OCI-LY1 (cell line): ENCODE results near the gene ACO2.

Experiments used
- H2AFZ ChIP-seq: fragments of 200-600 bp; sonication (generic), shearing (Covaris generic); 2 replicates; pipeline ENCODE4 v1.6.0; 2014; ENCODE audit warnings: antibody characterized with exemption, mild to moderate bottlenecking, low read length
- H3F3A ChIP-seq: fragments of 200-600 bp; sonication (generic), shearing (Covaris generic); 2 replicates; pipeline ENCODE4 v1.6.0; 2014; ENCODE audit warnings: mild to moderate bottlenecking, antibody characterized with exemption, low read length, moderate library complexity; ENCODE audit not compliant: insufficient read depth
- H3K27ac ChIP-seq: fragments of 200-600 bp; sonication (generic); 2 replicates; pipeline ENCODE4 v1.5.1; 2014; ENCODE audit warnings: low read length, mixed run types, mild to moderate bottlenecking, low read depth; ENCODE audit not compliant: poor library complexity, severe bottlenecking
- H3K27me3 ChIP-seq: fragments of 200-600 bp; sonication (generic); 2 replicates; pipeline ENCODE4 v1.6.0; 2014; ENCODE audit warnings: antibody characterized with exemption, mild to moderate bottlenecking, low read length, moderate library complexity; ENCODE audit not compliant: insufficient read depth
- H3K36me3 ChIP-seq: fragments of 200-600 bp; sonication (generic); 2 replicates; pipeline ENCODE4 v1.6.1; 2014; ENCODE audit warnings: mild to moderate bottlenecking, antibody characterized with exemption, low read length, moderate library complexity, mixed read lengths; ENCODE audit not compliant: insufficient read depth
- H3K4me1 ChIP-seq: fragments of 200-600 bp; sonication (generic); 2 replicates; pipeline ENCODE4 v1.5.1; 2014; ENCODE audit warnings: mild to moderate bottlenecking, low read length, moderate library complexity; ENCODE audit not compliant: insufficient read depth, severe bottlenecking
- H3K4me2 ChIP-seq: fragments of 200-600 bp; sonication (generic), shearing (Covaris generic); 2 replicates; pipeline ENCODE4 v1.6.1; 2014; ENCODE audit warnings: low read length
- H3K4me3 ChIP-seq: fragments of 200-600 bp; sonication (generic); 2 replicates; pipeline ENCODE4 v1.5.1; 2014; ENCODE audit warnings: low read length, low read depth, mild to moderate bottlenecking, mixed read lengths; ENCODE audit not compliant: poor library complexity, severe bottlenecking
- H3K79me2 ChIP-seq: fragments of 200-600 bp; shearing (Covaris generic); 2 replicates; pipeline ENCODE4 v1.6.1; 2016; ENCODE audit warnings: mixed run types, low read length, mixed read lengths; ENCODE audit not compliant: insufficient read depth
- H3K9ac ChIP-seq: fragments of 200-600 bp; sonication (generic), shearing (Covaris generic); 2 replicates; pipeline ENCODE4 v1.6.1; 2014; ENCODE audit warnings: mild to moderate bottlenecking, low read length, mixed read lengths
- H3K9me2 ChIP-seq: fragments of 200-600 bp; sonication (generic), shearing (Covaris generic); 2 replicates; pipeline ENCODE4 v1.6.1; 2014; ENCODE audit warnings: low read depth, mild to moderate bottlenecking, low read length, mixed read lengths
- H3K9me3 ChIP-seq: fragments of 200-600 bp; shearing (Covaris generic); 2 replicates; pipeline ENCODE4 v1.6.1; 2014; ENCODE audit warnings: low read length, mixed read lengths
- H4K20me1 ChIP-seq: fragments of 200-600 bp; sonication (generic), shearing (Covaris generic); 2 replicates; pipeline ENCODE4 v1.6.0; 2016; ENCODE audit warnings: mild to moderate bottlenecking, low read length; ENCODE audit not compliant: insufficient read depth
- CTCF ChIP-seq: fragments of 200-600 bp; sonication (generic), shearing (Covaris generic); IDR thresholded peaks from 2 replicates; pipeline ENCODE4 v1.5.1; 2017; ENCODE audit warnings: mild to moderate bottlenecking, antibody characterized with exemption, low read length, moderate library complexity, mixed read lengths
- EZH2 ChIP-seq: fragments of 200-600 bp; sonication (generic), shearing (Covaris generic); IDR thresholded peaks from 2 replicates; pipeline ENCODE4 v1.8.0; 2017; ENCODE audit warnings: borderline replicate concordance, mixed run types, mild to moderate bottlenecking, antibody characterized with exemption, low read length, moderate library complexity, mixed read lengths

Gene ACO2

GRCh38 chr22:41561335-41561734 is 92.4 kb downstream of the ACO2 start:
- Histone ChIP-seq H3K9ac (no peak overlapping the region), H2AFZ (no peak overlapping the region), H3K4me2 (no peak overlapping the region), H3K27ac (no peak overlapping the region), H3K4me3 (no peak overlapping the region), H3K27me3 (no peaks in the 10 kb centered on the region; the same call in 1 of the 2 replicates), H3K9me2 (no peaks in the 10 kb centered on the region), H4K20me1 (no peaks in the 10 kb centered on the region), H3K4me1 (no peaks in the 10 kb centered on the region), H3K9me3 (no peaks in the 10 kb centered on the region), H3F3A (no peaks in the 10 kb centered on the region), H3K36me3 (no peaks in the 10 kb centered on the region), H3K79me2 (no peaks in the 10 kb centered on the region)
- TF ChIP-seq CTCF (no peak), EZH2 (no peak)

- no peaks in the 10 kb centered on the region for H4K20me1 ChIP-seq
- H3K36me3 ChIP-seq, result no peaks in the 10 kb centered on the region
- no peaks in the 10 kb centered on the region for H3K4me1 ChIP-seq
- H3K27ac ChIP-seq, result no peak overlapping the region
- no peaks in the 10 kb centered on the region for H3K79me2 ChIP-seq
- H2AFZ ChIP-seq, result no peak overlapping the region
- no peak for TF ChIP-seq EZH2
- no peak for TF ChIP-seq CTCF
- H3K4me2 ChIP-seq, result no peak overlapping the region
- no peak overlapping the region for H3K9ac ChIP-seq
- no peaks in the 10 kb centered on the region for H3K9me3 ChIP-seq
- no peak overlapping the region for H3K4me3 ChIP-seq
- H3F3A ChIP-seq, result no peaks in the 10 kb centered on the region
- H3K27me3 ChIP-seq, result no peaks in the 10 kb centered on the region; the same call in 1 of the 2 replicates
- H3K9me2 ChIP-seq, result no peaks in the 10 kb centered on the region
Observed at GRCh38 chr22:41561788-41562187, 92.9 kb downstream of the ACO2 start.

GRCh38 chr22:41562461-41562860 is 93.5 kb downstream of the ACO2 start:
- H3F3A ChIP-seq, result no peaks in the 10 kb centered on the region
- no peaks in the 10 kb centered on the region for H4K20me1 ChIP-seq
- no peaks in the 10 kb centered on the region for H3K9me3 ChIP-seq
- no peaks in the 10 kb centered on the region for H3K4me1 ChIP-seq
- no peaks in the 10 kb centered on the region; the same call in 1 of the 2 replicates for H3K27me3 ChIP-seq
- no peaks in the 10 kb centered on the region for H3K79me2 ChIP-seq
- TF ChIP-seq EZH2, result no peak
- TF ChIP-seq CTCF, result no peak
- H3K4me2 ChIP-seq, result no peak overlapping the region
- H3K4me3 ChIP-seq, result no peak overlapping the region
- no peak overlapping the region for H3K9ac ChIP-seq
- no peak overlapping the region for H3K27ac ChIP-seq
- H3K36me3 ChIP-seq, result no peaks in the 10 kb centered on the region
- no peak overlapping the region for H2AFZ ChIP-seq
- no peaks in the 10 kb centered on the region for H3K9me2 ChIP-seq
